Neural crest cell (in vitro differentiated cells): ENCODE results near the gene CBLB. TPM values are rescaled to one million over a fixed set of nuclear protein-coding genes. Genes with fewer than 3 reads are reported as not detected.

Experiments used
- DNase-seq: peaks from one replicate; pipeline ENCODE4 v3.0.0; 2021; ENCODE audit warnings: low read depth, mixed read lengths, low spot score
- H3K27ac Mint-ChIP-seq: one replicate; pipeline ENCODE4 v1.8.0; 2021; ENCODE audit warnings: mild to moderate bottlenecking, mixed read lengths; ENCODE audit not compliant: unreplicated experiment
- H3K27me3 Mint-ChIP-seq: 2 replicates; pipeline ENCODE4 v1.8.0; 2021; ENCODE audit warnings: low read depth, mild to moderate bottlenecking, mixed read lengths
- H3K36me3 Mint-ChIP-seq: 2 replicates; pipeline ENCODE4 v1.8.0; 2021; ENCODE audit warnings: low read depth, mild to moderate bottlenecking, mixed read lengths
- H3K4me1 Mint-ChIP-seq: 2 replicates; pipeline ENCODE4 v1.8.0; 2021; ENCODE audit warnings: mixed read lengths
- H3K4me3 Mint-ChIP-seq: one replicate; pipeline ENCODE4 v1.8.0; 2021; ENCODE audit warnings: mild to moderate bottlenecking, mixed read lengths
- H3K9me3 Mint-ChIP-seq: 2 replicates; pipeline ENCODE4 v1.8.0; 2021; ENCODE audit warnings: mixed read lengths
- CTCF ChIP-seq: fragments of 200-600 bp; sonication (generic); conservative IDR thresholded peaks from 2 replicates; pipeline ENCODE4 v1.5.0; 2021; ENCODE audit warnings: antibody characterized with exemption, mild to moderate bottlenecking
- total RNA-seq: library from RNA; stranded (reverse); gene quantifications from 2 replicates; pipeline ENCODE4 v1.2.1, GENCODE V29; 2021

The CBLB gene
- total RNA-seq, 1 donor from 2014 or later: 32.3 TPM

- H3K9me3 Mint-ChIP-seq: no peaks in the 10 kb centered on the region
- H3K4me3 Mint-ChIP-seq: no peak overlapping the region
- no peak for DNase-seq
- H3K4me1 Mint-ChIP-seq: peaks cover 16% of the 10 kb centered on the region
- no peak for TF ChIP-seq CTCF
- H3K36me3 Mint-ChIP-seq: peaks cover 15% of the 10 kb centered on the region
- H3K27ac Mint-ChIP-seq: no peak overlapping the region
- no peaks in the 10 kb centered on the region for H3K27me3 Mint-ChIP-seq
These were observed 17.6 kb downstream of the CBLB start for GRCh38 chr3:105851176-105851575.

GRCh38 chr3:105850593-105850992, 18.2 kb downstream of the CBLB start:
- Mint-ChIP-seq H3K4me1 (peaks cover 18% of the 10 kb centered on the region), H3K27ac (no peak overlapping the region), H3K9me3 (no peaks in the 10 kb centered on the region), H3K27me3 (no peaks in the 10 kb centered on the region), H3K36me3 (peaks cover 15% of the 10 kb centered on the region), H3K4me3 (no peak overlapping the region)
- no peak for DNase-seq
- TF ChIP-seq CTCF: no peak

- H3K27ac Mint-ChIP-seq: no peak overlapping the region
- H3K36me3 Mint-ChIP-seq: peaks cover 11% of the 10 kb centered on the region
These were observed 20.0 kb downstream of the CBLB start for GRCh38 chr3:105848821-105849220.

GRCh38 chr3:105847865-105848264, 20.9 kb downstream of the CBLB start:
- TF ChIP-seq CTCF: no peak
- Mint-ChIP-seq H3K36me3 (peaks cover 6% of the 10 kb centered on the region), H3K4me3 (no peak overlapping the region), H3K27me3 (no peaks in the 10 kb centered on the region), H3K9me3 (no peaks in the 10 kb centered on the region), H3K27ac (no peak overlapping the region), H3K4me1 (peaks cover 24% of the 10 kb centered on the region)
- DNase-seq: no peak

More at GRCh38 chr3:105848821-105849220, 20.0 kb downstream of the CBLB start:
- peaks cover 24% of the 10 kb centered on the region for H3K4me1 Mint-ChIP-seq
- no peak for TF ChIP-seq CTCF
- no peak overlapping the region for H3K4me3 Mint-ChIP-seq
- no peaks in the 10 kb centered on the region for H3K27me3 Mint-ChIP-seq
- H3K9me3 Mint-ChIP-seq: no peaks in the 10 kb centered on the region
- no peak for DNase-seq

- no peak for TF ChIP-seq CTCF
- H3K36me3 Mint-ChIP-seq: peaks cover 7% of the 10 kb centered on the region
- H3K27me3 Mint-ChIP-seq: no peaks in the 10 kb centered on the region
- DNase-seq: no peak
- H3K27ac Mint-ChIP-seq: no peak overlapping the region
- H3K9me3 Mint-ChIP-seq: no peaks in the 10 kb centered on the region
- no peak overlapping the region for H3K4me3 Mint-ChIP-seq
- peaks cover 25% of the 10 kb centered on the region for H3K4me1 Mint-ChIP-seq
These were observed 21.4 kb downstream of the CBLB start for GRCh38 chr3:105847452-105847851.

DNA sequence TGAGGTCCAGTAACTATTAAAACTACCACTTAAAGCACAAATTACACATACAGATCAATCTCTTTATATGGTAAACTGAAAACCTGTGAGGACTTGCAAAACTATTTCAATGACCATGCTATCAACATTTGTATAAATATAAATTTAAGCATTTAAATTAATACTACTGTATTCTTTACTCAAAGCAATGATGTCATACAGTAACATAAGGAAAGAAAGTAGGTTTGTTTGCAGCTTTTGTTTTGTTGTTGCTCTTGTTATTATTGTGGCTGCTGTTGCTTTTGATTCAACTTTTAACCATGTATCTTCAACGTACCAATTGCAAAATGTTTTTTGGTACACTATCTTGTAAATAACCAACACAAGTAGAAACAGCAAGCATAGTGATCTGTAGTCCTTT, 22.0 kb downstream of the CBLB start:
- TF ChIP-seq CTCF: no peak
- H3K4me3 Mint-ChIP-seq: no peak overlapping the region
- peaks cover 9% of the 10 kb centered on the region for H3K36me3 Mint-ChIP-seq

More for the DNA sequence above, 22.0 kb downstream of the CBLB start:
- Mint-ChIP-seq H3K4me1 (peaks cover 28% of the 10 kb centered on the region), H3K27ac (no peak overlapping the region), H3K9me3 (no peaks in the 10 kb centered on the region), H3K27me3 (no peaks in the 10 kb centered on the region)
- DNase-seq: no peak
